ENCODE data around the gene CRTC1. TPM values are rescaled to one million over a fixed set of nuclear protein-coding genes. Genes with fewer than 3 reads are reported as not detected.

Gene CRTC1
- total RNA-seq, 1 experiment from 2014 or later: 18.1 TPM

DNA sequence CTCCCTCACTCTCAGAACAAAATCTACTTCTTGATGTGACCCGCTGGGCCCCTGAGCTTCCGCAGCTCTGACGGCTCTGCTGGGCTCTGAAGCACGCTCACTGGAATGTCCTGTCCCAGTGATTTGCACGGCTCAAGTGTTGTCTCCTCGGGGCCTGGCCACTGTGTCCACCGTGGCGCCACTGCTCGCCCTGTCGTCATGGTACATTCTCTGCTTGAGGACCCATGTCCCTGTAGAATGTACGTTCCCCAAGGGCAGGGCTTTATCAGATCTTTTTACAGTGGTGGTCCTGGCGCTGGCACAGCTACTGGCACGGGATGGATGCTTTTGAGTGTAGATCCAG lies 34.5 kb upstream of the CRTC1 start:
- no peaks in the 10 kb centered on the region for H3K9me3 ChIP-seq (ENCODE audit: low read depth, low read length, poor library complexity, severe bottlenecking)
- no peaks in the 10 kb centered on the region for H3K27me3 ChIP-seq (replicated peaks; ENCODE audit: insufficient read depth, low read depth, low read length, poor library complexity)
- H3K4me1 ChIP-seq (ENCODE audit: insufficient read depth, low read length, poor library complexity, severe bottlenecking): no peaks in the 10 kb centered on the region
- no peak for DNase-seq (ENCODE audit: low spot score)
- BruUV-seq (replicated peaks): no TSS peak
- H3K36me3 ChIP-seq (ENCODE audit: insufficient read depth, low read length, poor library complexity, severe bottlenecking): no peaks in the 10 kb centered on the region
- intact Hi-C loops (cut with micrococcal nuclease; ENCODE audit: unreplicated experiment): no loop called here
- CTCF ChIA-PET: no interaction called here
- H3K4me3 ChIP-seq (ENCODE audit: low read depth, low read length, poor library complexity, severe bottlenecking): no peak overlapping the region
- POLR2A ChIA-PET (ENCODE audit: low non-redundant PET): no interaction called here
- H3K27ac ChIP-seq (ENCODE audit: low read depth, low read length, poor library complexity, severe bottlenecking): no peak overlapping the region
- no peak for TF ChIP-seq EZH2 (IDR thresholded peaks at IDR 0.05; ENCODE audit: borderline replicate concordance, low read depth, low read length, poor library complexity, severe bottlenecking)
- TF ChIP-seq, protein P1, sequence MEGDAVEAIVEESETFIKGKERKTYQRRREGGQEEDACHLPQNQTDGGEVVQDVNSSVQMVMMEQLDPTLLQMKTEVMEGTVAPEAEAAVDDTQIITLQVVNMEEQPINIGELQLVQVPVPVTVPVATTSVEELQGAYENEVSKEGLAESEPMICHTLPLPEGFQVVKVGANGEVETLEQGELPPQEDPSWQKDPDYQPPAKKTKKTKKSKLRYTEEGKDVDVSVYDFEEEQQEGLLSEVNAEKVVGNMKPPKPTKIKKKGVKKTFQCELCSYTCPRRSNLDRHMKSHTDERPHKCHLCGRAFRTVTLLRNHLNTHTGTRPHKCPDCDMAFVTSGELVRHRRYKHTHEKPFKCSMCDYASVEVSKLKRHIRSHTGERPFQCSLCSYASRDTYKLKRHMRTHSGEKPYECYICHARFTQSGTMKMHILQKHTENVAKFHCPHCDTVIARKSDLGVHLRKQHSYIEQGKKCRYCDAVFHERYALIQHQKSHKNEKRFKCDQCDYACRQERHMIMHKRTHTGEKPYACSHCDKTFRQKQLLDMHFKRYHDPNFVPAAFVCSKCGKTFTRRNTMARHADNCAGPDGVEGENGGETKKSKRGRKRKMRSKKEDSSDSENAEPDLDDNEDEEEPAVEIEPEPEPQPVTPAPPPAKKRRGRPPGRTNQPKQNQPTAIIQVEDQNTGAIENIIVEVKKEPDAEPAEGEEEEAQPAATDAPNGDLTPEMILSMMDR (conservative IDR thresholded peaks at IDR 0.05; ENCODE audit: low read depth, low read length): no peak

DNA sequence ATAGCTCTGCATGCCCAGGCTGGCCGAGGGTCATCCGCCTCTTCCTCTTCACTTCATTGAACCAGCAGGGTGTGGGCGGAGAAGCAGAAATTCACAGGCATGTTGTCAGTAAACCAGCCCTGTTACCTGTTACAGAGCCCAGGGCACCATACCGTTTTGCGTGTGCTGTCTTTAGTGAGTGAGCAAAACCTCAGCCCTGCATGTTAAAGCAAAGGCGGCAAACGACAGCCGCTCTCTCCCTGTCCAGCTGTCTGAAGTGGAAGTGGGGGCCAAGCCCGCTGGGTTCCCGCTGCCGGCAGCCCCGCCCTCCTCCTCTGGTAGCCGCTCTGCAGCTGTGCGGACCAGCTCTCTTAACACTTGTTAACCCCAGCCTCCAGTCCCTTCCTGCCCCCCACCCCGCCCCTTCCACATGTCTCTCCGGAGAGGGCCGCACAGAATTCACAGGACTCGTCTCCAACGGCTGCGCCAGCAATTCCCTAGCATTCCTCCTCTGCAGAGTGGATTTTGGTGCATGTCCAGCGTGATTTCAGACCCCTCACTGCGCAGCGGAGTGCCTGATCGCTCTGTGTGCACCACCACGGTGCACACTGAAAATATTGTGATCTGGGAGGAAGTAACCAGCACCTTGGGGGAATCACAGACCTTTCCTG lies 34.0 kb upstream of the CRTC1 start:
- Histone ChIP-seq H3K4me3 (ENCODE audit: low read depth, low read length, poor library complexity, severe bottlenecking) (no peak overlapping the region), H3K27me3 (replicated peaks; ENCODE audit: insufficient read depth, low read depth, low read length, poor library complexity) (no peaks in the 10 kb centered on the region), H3K36me3 (ENCODE audit: insufficient read depth, low read length, poor library complexity, severe bottlenecking) (no peaks in the 10 kb centered on the region), H3K9me3 (ENCODE audit: low read depth, low read length, poor library complexity, severe bottlenecking) (no peaks in the 10 kb centered on the region), H3K27ac (ENCODE audit: low read depth, low read length, poor library complexity, severe bottlenecking) (no peak overlapping the region), H3K4me1 (ENCODE audit: insufficient read depth, low read length, poor library complexity, severe bottlenecking) (no peaks in the 10 kb centered on the region)
- no peak for TF ChIP-seq EZH2 (IDR thresholded peaks at IDR 0.05; ENCODE audit: borderline replicate concordance, low read depth, low read length, poor library complexity, severe bottlenecking)
- TF ChIP-seq, protein P1 (conservative IDR thresholded peaks at IDR 0.05; ENCODE audit: low read depth, low read length): no peak
- ChIA-PET CTCF (no interaction called here), POLR2A (ENCODE audit: low non-redundant PET) (no interaction called here)
- DNase-seq (ENCODE audit: low spot score): no peak
- intact Hi-C loops (cut with micrococcal nuclease; ENCODE audit: unreplicated experiment): no loop called here
- BruUV-seq (replicated peaks): no TSS peak

DNA sequence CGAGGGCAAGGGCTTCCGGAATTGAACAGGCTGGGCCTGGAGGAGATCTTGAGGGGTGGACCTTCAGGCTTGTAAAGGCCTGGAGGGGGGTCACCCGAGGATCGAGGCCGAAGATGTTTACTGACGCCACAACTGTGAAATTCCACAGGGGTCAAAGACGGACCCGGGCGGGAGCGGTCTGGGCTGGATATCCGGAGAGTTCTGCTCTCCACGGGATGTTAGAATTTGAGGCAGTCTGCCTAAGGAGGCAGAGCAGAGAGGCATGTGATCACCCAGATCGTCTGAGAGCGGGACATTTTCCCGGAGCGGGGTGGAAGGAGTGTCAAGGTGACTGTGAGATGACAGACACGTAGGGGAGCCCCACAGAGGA lies 33.5 kb upstream of the CRTC1 start:
- TF ChIP-seq EZH2 (IDR thresholded peaks at IDR 0.05; ENCODE audit: borderline replicate concordance, low read depth, low read length, poor library complexity, severe bottlenecking): no peak
- TF ChIP-seq, protein P1 (conservative IDR thresholded peaks at IDR 0.05; ENCODE audit: low read depth, low read length): no peak
- H3K4me1 ChIP-seq (ENCODE audit: insufficient read depth, low read length, poor library complexity, severe bottlenecking): no peaks in the 10 kb centered on the region
- H3K27me3 ChIP-seq (replicated peaks; ENCODE audit: insufficient read depth, low read depth, low read length, poor library complexity): no peaks in the 10 kb centered on the region
- no TSS peak for BruUV-seq (replicated peaks)
- no peak overlapping the region for H3K4me3 ChIP-seq (ENCODE audit: low read depth, low read length, poor library complexity, severe bottlenecking)
- H3K9me3 ChIP-seq (ENCODE audit: low read depth, low read length, poor library complexity, severe bottlenecking): no peaks in the 10 kb centered on the region
- no peak overlapping the region for H3K27ac ChIP-seq (ENCODE audit: low read depth, low read length, poor library complexity, severe bottlenecking)
- POLR2A ChIA-PET (ENCODE audit: low non-redundant PET): no interaction called here
- CTCF ChIA-PET: no interaction called here
- intact Hi-C loops (cut with micrococcal nuclease; ENCODE audit: unreplicated experiment): no loop called here
- H3K36me3 ChIP-seq (ENCODE audit: insufficient read depth, low read length, poor library complexity, severe bottlenecking): no peaks in the 10 kb centered on the region
- DNase-seq (ENCODE audit: low spot score): no peak
